A549 treated with Mapracorat at 1 μM for 4 hours (cell line): ENCODE data around the gene MPV17L. TPM values are rescaled to one million over a fixed set of nuclear protein-coding genes. Genes with fewer than 3 reads are reported as not detected.

ENCODE experiments used
- total RNA-seq: library from RNA; stranded (reverse); fragments of 200-300 nt; extraction: Qiagen RNA extraction; gene quantifications from 5 replicates; pipeline ENCODE4 v1.2.3, GENCODE V29; 2022

Gene MPV17L
- total RNA-seq = 4.3 to 6.9 TPM (median 5.2 TPM) in 5 replicates

GRCh38 chr16:15395631-15396508 is at the start of gene MPV17L:
Gene MPV17L (plus strand): TSS chr16:15395754. CDS start chr16:15395898, 144 bp downstream.

DNA sequence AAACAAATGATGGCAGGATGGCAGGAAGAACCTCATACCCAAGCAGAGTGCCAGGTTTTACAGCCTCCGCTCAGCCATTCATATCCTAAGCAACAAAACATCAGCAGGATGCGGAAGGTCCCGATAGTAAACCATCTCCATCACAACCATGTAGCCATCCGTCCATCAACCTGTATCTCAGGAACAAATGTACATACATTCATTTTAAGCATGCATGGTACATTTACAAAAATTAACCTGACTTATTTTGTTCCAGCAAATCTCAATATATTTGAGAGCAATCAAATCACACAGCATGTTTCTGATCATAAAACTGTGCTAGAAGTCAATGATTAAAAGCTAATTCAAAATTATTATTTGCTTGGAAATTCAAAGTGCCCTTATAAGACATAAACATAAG is 17.4 kb upstream of the MPV17L start, which contains the start of gene NPIPA5:
TSS of gene NPIPA5 (minus strand) at position 101 of the 400 bp plus-strand sequence. CDS start at position 101, 0 bp downstream.

DNA sequence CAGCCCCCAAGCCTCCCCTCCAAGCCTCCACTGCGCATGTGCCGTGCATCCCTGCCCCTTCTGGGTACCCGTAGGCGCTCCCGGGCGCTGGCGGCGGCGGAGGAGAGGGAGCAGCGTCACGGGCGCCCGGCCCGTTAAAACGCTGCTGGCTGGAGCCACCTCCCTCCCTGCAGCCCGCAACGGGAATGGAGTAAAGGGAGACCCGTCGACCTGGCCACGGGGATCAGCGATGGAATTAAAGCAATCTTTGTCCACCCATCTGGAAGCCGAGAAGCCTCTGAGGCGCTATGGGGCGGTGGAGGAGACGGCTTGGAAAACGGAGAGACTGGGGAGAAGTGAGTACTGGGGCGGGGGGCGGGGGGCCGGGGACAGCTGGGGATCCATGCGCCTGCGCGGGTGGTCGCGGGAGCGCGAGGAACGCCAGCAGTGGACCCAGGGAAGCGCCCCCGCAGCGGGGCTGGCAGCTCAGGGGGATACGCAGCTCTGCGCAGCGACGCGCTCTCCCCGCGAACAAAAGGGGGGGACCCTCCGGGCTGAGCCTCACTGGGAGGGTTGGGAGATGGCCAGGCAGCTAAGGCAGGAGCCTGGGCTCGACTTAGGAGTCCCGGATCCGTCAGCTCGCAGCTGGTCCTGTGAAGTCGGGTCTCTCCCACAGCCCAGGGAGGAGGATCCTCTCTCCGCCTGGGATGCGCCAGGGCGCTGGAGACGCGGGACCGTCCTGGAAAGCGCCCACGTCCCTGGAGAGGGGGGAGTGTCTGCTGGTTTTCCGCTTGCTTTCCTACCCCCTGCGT is 39.1 kb downstream of the MPV17L start, which contains the start of gene BMERB1:
TSS of gene BMERB1 (plus strand) at position 164 of the 791 bp plus-strand sequence. CDS start at position 230, 66 bp downstream.

Other genes starting within 250 kb of the MPV17L start
- 0.39 to 1.9 TPM (median 0.44 TPM) in 3 of 5 replicates, not detected in the others for gene NPIPA5, start 17.5 kb upstream of the MPV17L start, total RNA-seq
- gene BMERB1, start 38.8 kb downstream of the MPV17L start, total RNA-seq = 77.3 to 92.1 TPM (median 82.9 TPM) in 5 replicates
- 8.5 to 10.3 TPM (median 9.9 TPM) in 5 replicates for gene MARF1, start 247.4 kb downstream of the MPV17L start, total RNA-seq